ENCODE results near the gene KCNQ1OT1.

The KCNQ1OT1 gene

DNA sequence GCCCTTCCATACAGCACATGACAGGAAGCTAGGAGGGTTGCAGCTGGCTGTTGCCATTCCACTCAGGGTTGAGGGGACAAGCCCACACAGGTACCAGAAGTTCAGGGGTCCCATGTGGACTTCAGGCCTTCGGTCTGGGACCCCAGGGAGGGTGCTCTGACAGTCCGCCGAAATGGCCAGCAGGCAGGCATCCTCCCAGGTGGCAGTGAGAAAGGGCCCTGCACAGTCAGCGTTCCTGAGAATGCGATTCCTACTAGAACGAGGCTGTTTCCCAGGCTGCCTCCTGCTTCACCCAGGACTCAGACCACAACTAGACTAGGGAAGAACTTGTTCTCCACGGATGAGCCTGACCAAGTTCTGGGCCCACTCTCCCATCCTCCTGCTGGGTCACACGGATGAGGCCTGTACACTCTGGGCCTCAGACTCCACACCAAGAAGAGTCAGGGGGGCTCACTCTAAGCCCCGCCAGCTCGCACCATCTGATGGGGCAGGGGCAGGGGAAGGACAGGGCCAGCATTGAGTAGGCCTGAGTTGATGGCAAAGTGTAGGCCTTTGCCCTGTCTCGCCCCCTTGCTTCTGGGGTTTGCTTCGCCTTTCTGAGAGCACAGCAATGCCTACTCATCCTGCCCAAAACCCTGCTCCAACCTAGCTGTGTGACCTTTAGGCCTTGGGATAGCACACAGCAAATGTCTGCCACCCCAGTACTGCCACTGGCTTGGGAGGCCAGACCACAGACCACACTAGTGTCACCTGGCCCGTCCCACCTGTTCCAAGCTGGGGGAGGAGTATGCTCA lies 14.0 kb downstream of the KCNQ1OT1 start:
- no peak for DNase-seq

DNA sequence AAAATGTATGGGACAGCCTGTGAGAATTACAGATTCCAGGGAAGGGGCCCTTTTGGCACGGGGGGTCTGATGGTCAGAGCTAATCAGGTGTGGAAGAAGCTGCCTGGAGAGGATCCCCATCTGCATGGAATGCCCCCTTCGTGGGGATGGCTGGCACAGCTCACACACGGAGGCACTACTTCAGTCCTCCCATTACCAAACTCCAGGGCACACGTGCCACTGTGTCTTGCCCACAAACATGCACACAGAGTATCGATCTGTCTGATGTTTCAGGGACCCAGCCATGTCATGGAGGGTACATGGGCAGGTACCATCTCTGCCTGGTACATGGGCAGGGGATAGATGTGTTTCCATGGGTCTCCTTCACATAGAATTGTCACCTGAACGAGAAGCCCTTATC lies 14.7 kb downstream of the KCNQ1OT1 start:
- no peak for DNase-seq

DNA sequence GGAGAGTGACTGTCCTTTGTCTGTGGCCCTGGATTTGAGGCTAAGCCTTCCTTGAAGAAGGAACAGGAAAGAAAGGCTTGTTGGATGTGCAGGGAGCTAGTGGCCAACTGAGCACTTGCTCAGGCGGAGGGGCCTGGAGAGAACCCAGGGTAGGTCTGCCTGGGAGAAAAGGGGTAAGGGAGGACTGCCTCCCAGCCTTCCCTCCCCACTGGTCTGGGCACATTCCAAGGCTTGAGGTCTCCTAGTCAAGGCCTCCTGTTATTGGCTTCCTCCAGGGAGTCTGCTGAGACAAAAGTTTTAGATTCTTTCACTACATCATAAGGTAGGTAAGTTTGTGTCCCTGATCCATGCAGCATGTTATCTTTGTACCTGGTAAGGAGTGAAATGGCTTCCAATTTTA lies 15.2 kb downstream of the KCNQ1OT1 start:
- DNase-seq, result no peak

DNA sequence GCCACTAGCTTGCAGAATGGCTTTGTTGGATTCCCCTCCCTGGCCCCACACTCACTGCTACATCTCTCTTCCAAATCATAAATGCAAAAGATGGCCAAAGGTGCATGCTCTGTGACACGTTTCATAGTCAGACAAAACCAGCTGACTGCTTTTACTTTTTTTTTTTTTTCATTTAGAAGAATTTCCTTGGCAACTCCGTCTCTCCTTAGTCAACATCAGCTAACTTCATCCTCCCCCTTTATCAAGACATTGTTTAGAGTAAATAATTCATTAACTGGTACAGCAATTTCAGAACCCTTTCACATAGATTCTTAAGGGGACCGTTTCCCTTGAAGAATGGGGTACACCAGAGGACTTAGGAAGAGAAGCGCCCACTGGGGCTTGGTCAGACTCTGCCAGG lies 16.0 kb downstream of the KCNQ1OT1 start:
- no peak for DNase-seq

GRCh38 chr11:2681408-2682145 lies 18.2 kb downstream of the KCNQ1OT1 start:
- DNase-seq, result no peak

GRCh38 chr11:2679011-2679676 lies 20.6 kb downstream of the KCNQ1OT1 start:
- no peak for DNase-seq

- DNase-seq, result no peak
Observed at GRCh38 chr11:2678396-2678795, 21.4 kb downstream of the KCNQ1OT1 start.

GRCh38 chr11:2677127-2677526 lies 22.7 kb downstream of the KCNQ1OT1 start:
- peak; percentile 44 to 70 for DNase-seq

- DNase-seq, result no peak
Observed at GRCh38 chr11:2675540-2675939, 24.3 kb downstream of the KCNQ1OT1 start.

GRCh38 chr11:2674658-2675131 lies 25.1 kb downstream of the KCNQ1OT1 start:
- DNase-seq, result no peak

GRCh38 chr11:2673871-2674471 lies 25.8 kb downstream of the KCNQ1OT1 start:
- DNase-seq, result no peak

GRCh38 chr11:2673250-2673610 lies 26.6 kb downstream of the KCNQ1OT1 start:
- DNase-seq, result no peak

DNA sequence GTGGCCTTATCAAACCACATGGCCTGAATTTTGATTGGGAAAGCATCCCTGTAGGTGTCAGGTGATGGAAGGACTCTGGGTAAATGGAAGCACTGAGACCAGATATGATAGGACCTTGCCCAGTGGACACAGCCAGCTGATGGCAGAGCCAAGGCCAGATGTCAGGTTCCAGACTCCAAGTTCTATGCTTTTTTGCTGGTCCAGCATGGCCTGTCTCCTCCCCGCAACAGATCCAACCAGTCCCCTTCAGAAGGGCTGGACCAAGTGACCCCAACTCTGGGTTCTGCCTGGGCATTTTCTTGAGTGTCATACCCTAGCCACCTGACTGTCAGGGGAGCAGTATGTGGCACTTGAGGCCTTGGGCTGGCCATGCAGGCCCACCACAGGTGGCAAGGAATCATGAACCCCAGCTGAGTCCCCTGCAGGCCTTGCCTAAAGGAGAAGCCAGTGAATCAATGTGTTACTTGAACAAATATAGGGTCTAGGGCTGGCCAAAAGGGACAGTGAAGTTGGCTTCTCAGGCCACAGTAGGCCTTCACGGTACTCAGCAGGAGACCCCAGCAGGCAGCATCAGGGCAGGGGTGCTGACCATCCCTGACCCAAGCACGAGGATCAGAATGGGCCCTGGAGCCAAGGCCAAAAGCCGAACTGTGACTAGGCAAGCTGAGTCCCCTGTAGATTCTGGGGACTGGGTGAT lies 27.1 kb downstream of the KCNQ1OT1 start:
- DNase-seq, result no peak

- DNase-seq, result no peak
Observed at GRCh38 chr11:2671748-2672147, 28.0 kb downstream of the KCNQ1OT1 start.

DNA sequence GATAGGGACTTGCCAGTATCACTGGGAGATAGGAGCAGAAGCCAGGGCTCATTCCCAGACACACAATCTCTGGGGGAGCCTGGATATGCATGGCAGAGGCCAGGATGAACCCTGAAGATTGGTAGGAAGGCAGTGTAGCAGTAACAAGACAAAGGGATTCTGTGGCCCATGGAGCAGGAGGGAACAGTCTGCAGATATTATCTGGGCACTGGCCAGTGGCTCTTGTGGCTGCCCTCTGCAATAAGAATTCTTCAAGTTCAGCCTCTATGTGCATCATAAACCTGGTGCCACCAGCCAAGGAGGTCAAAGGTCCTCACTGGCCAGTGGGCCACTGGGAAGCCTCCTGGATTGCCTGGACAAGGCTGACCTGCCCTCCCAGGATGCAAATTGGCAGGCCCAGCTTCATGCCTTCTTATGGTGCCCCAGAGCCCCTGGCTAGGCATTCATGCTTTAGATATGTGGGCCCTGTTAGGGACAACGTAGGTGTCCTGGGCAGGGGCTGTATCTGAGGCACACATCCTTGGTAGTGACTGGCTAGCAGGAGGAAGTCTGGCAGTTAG lies 29.2 kb downstream of the KCNQ1OT1 start:
- DNase-seq, result no peak

DNA sequence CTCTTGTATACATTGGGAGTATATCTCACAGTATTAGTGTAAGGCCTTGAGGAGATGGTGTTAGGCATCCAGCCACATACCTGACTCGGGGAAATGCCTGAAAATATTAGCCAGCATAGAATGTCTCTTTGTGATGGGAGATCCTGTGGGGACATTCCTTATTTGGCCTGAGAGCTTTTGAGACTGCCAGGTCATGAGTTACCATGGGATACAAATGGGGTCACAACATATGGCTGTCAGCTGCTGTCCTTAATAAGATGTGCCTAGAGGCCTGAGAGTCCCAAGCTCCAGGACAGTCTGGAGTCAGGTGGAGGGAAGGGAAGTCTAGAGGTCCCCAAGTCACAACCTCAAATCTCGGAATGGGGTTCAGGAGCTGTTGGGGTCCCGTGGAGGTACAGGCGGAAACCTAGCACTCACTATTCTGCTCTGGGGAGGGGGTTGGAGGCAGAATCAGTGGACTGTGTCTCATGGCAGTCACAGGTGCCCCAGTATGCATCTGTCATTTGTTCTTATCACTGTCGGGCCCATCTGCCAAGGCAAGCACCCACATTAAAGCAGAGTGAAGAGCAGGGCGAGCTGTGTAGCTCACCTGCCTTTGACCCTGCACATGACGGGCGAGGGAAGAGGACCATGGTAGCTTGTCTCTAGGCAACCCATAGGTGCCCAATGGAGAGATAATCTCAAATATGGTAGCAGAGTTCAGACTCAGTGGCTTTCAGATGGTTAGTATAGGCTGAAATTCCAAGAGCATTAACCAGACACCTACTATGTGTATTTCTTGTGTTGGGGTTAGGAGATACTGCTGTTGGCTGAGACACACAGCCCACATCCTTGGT lies 29.9 kb downstream of the KCNQ1OT1 start:
- DNase-seq, result no peak

DNA sequence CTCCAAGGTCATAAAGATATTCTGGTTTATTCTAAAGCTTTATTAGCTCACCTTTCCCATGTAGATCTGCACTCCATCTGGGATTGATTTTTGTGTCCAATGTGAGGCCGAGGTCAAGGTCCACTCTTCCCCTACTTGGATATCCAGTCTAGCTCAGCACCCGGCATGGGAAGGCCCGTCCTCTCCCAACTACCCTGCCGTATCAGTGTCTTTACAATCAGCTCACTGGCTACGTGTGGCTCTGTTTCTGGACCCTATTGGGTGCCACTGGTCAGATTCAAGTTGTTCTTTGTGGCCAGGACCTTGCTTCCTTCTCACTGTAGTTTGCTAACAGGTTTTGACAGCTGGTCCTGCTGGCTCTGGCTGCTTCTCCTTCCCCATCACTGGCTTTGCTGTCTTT lies 30.9 kb downstream of the KCNQ1OT1 start:
- DNase-seq, result no peak

- no peak for DNase-seq
Observed at GRCh38 chr11:2667940-2668339, 31.9 kb downstream of the KCNQ1OT1 start.

GRCh38 chr11:2666828-2667570 lies 32.8 kb downstream of the KCNQ1OT1 start:
- no peak for DNase-seq

DNA sequence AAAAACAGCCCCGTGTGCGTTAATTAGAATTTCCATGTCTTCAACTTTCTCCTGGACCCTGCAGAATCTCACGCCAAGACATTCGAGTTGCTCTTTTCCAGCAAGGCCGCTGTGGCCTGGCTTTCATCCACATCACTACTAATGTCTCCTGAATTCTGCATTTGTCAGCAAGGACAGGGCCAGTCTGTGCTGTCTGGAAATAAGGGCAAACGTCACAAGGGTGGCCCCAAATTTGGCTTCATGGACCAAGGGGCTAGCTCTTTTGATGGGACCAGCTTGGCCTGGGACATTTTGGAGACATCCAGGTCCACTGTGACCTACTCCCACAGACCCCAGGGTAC lies 33.4 kb downstream of the KCNQ1OT1 start:
- DNase-seq, result no peak

All from AML-193 (cell line).